ENCODE data around the gene TRPC4AP. TPM values are rescaled to one million over a fixed set of nuclear protein-coding genes. Genes with fewer than 3 reads are reported as not detected.

Gene TRPC4AP
- 10 to 100 TPM; 47.2 to 48.7 TPM for total RNA-seq

GRCh38 chr20:35092524-35093266, at the start of gene TRPC4AP:
Gene TRPC4AP (minus strand): TSS chr20:35092807. CDS start chr20:35092781, 26 bp downstream.

GRCh38 chr20:34955231-34956040, 137.2 kb downstream of the TRPC4AP start, which contains the start of the genes GSS and MYH7B:
Gene GSS (minus strand): TSS chr20:34955806. CDS start chr20:34951852, 3,954 bp downstream.
Gene MYH7B (plus strand): TSS chr20:34955868. CDS start chr20:34978006, 22,138 bp downstream.

Small RNA genes within 50 kb of the gene (microRNA-seq; reads per million reads assigned to microRNA genes)
- gene MIR499A (ENCODE audit: borderline microRNAs expressed, borderline replicate concordance) (not detected), gene MIR499B (ENCODE audit: borderline microRNAs expressed, borderline replicate concordance) (not detected)

Other genes starting within 250 kb of the TRPC4AP start
- gene GGT7, start 220.0 kb downstream of the TRPC4AP start, total RNA-seq: 10 to 100 TPM; 12.0 to 13.4 TPM
- gene ACSS2, start 216.2 kb downstream of the TRPC4AP start, total RNA-seq: 10 to 100 TPM; 62.0 to 64.8 TPM
- gene GSS, start 137.0 kb downstream of the TRPC4AP start, total RNA-seq: 10 to 100 TPM; 49.1 to 49.5 TPM
- gene MYH7B, start 136.9 kb downstream of the TRPC4AP start, total RNA-seq: under 1 TPM; 0.22 to 0.25 TPM
- 10 to 100 TPM; 22.5 to 23.2 TPM for gene EDEM2, start 54.5 kb upstream of the TRPC4AP start, total RNA-seq
- under 1 TPM in 1 of 2 experiments, not detected in 1; 0.30 TPM for gene PROCR, start 79.3 kb upstream of the TRPC4AP start, total RNA-seq
- gene MMP24, start 133.9 kb upstream of the TRPC4AP start, total RNA-seq: not detected
- 10 to 100 TPM; 45.5 to 47.3 TPM for gene MMP24OS, start 185.3 kb upstream of the TRPC4AP start, total RNA-seq
- 10 to 100 TPM; 86.2 to 91.7 TPM for gene EIF6, start 192.0 kb upstream of the TRPC4AP start, total RNA-seq
- not detected for gene FAM83C, start 199.6 kb upstream of the TRPC4AP start, total RNA-seq